HEK293 (cell line): Measurements from ENCODE around the gene HMGN3.

ENCODE experiments used
- CTCF ChIA-PET: fragments of 350-600 bp; formaldehyde crosslinking; extraction: SDS; loops from one replicate; lab custom pipeline; 2021; ENCODE audit warnings: antibody characterized with exemption; lab: Yijun Ruan, JAX
- POLR2A ChIA-PET: fragments of 300-600 bp; formaldehyde crosslinking; extraction: SDS; loops from one replicate; lab custom pipeline; 2020; ENCODE audit warnings: antibody characterized with exemption, inconsistent platforms; lab: Yijun Ruan, JAX
- H3K27ac ChIP-seq: fragments of 200-500 bp; sonication (Bioruptor generic); 2 replicates; pipeline ENCODE4 v1.5.1; 2014; ENCODE audit warnings: low read depth, low read length, control low read depth, inconsistent platforms; ENCODE audit errors: extremely low read depth
- H3K36me3 ChIP-seq, 2 experiments: fragments of 200-500 bp in 1 of 2; sonication (Bioruptor generic) in 1 of 2; 1 replicate in 1 of 2; 2 replicates in 1 of 2; pipeline ENCODE4 v1.5.1; 2014 to 2017; ENCODE audit warnings: inconsistent platforms in 2 of 2, low read length in 2 of 2; ENCODE audit not compliant: control insufficient read depth in 2 of 2, insufficient read depth in 1 of 2
- H3K4me1 ChIP-seq: fragments of 200-500 bp; sonication (Bioruptor generic); 2 replicates; pipeline ENCODE4 v1.5.1; 2014; ENCODE audit warnings: mild to moderate bottlenecking, low read length, inconsistent platforms; ENCODE audit not compliant: control insufficient read depth, insufficient read depth
- H3K4me3 ChIP-seq: 2 replicates; pipeline ENCODE4 v1.5.1; 2011; ENCODE audit warnings: low read depth, mild to moderate bottlenecking, control low read depth, low read length, moderate library complexity
- H3K9me3 ChIP-seq: fragments of 200-500 bp; sonication (Bioruptor generic); 2 replicates; pipeline ENCODE4 v1.5.1; 2014; ENCODE audit warnings: low read depth, low read length, inconsistent platforms; ENCODE audit not compliant: control insufficient read depth, insufficient read depth
- GFI1B ChIP-seq: fragments of 450-650 bp; formaldehyde crosslinking; IDR thresholded peaks from 2 replicates; pipeline ENCODE4 v1.5.1; 2016; ENCODE audit warnings: missing biosample characterization, missing genetic modification characterization
- GLI4 ChIP-seq: fragments of 450-650 bp; formaldehyde crosslinking; IDR thresholded peaks from 2 replicates; pipeline ENCODE4 v1.5.1; 2016; ENCODE audit warnings: missing biosample characterization, missing genetic modification characterization
- GLIS1 ChIP-seq: fragments of 450-650 bp; formaldehyde crosslinking; IDR thresholded peaks from 2 replicates; pipeline ENCODE4 v1.5.1; 2016; ENCODE audit warnings: missing biosample characterization, missing genetic modification characterization
- KLF1 ChIP-seq: fragments of 450-650 bp; formaldehyde crosslinking; IDR thresholded peaks from 2 replicates; pipeline ENCODE4 v1.5.1; 2016; ENCODE audit warnings: missing biosample characterization, missing genetic modification characterization
- RBAK ChIP-seq: fragments of 450-650 bp; formaldehyde crosslinking; IDR thresholded peaks from 2 replicates; pipeline ENCODE4 v1.5.1; 2016; ENCODE audit warnings: missing biosample characterization, missing genetic modification characterization
- SALL2 ChIP-seq: fragments of 450-650 bp; formaldehyde crosslinking; IDR thresholded peaks from 2 replicates; pipeline ENCODE4 v1.5.0; 2017; ENCODE audit warnings: missing biosample characterization, mild to moderate bottlenecking, missing genetic modification characterization, borderline replicate concordance
- SETDB1 ChIP-seq: IDR thresholded peaks from one replicate; pipeline ENCODE4 v1.6.1; 2017; ENCODE audit warnings: mild to moderate bottlenecking, low read length, moderate library complexity, mixed read lengths; ENCODE audit not compliant: insufficient read length
- SP3 ChIP-seq: fragments of 450-650 bp; formaldehyde crosslinking; IDR thresholded peaks from 2 replicates; pipeline ENCODE4 v1.5.1; 2016; ENCODE audit warnings: missing biosample characterization, missing genetic modification characterization
- WT1 ChIP-seq: fragments of 450-650 bp; formaldehyde crosslinking; IDR thresholded peaks from 2 replicates; pipeline ENCODE4 v1.5.1; 2016; ENCODE audit warnings: missing biosample characterization, missing genetic modification characterization
- YY2 ChIP-seq: fragments of 450-650 bp; formaldehyde crosslinking; IDR thresholded peaks from 2 replicates; pipeline ENCODE4 v1.5.1; 2016; ENCODE audit warnings: missing biosample characterization, missing genetic modification characterization
- ZBTB7A ChIP-seq: fragments of 450-650 bp; formaldehyde crosslinking; IDR thresholded peaks from 2 replicates; pipeline ENCODE4 v1.5.1; 2016; ENCODE audit warnings: low read depth, missing biosample characterization, missing genetic modification characterization
- ZEB2 ChIP-seq: fragments of 450-650 bp; formaldehyde crosslinking; IDR thresholded peaks from 2 replicates; pipeline ENCODE4 v1.5.1; 2016; ENCODE audit warnings: missing biosample characterization, missing genetic modification characterization
- ZFP41 ChIP-seq: fragments of 450-650 bp; formaldehyde crosslinking; IDR thresholded peaks from 2 replicates; pipeline ENCODE4 v1.5.1; 2016; ENCODE audit warnings: missing biosample characterization, missing genetic modification characterization, borderline replicate concordance
- ZNF10 ChIP-seq: fragments of 450-650 bp; formaldehyde crosslinking; IDR thresholded peaks from 2 replicates; pipeline ENCODE4 v1.5.1; 2017; ENCODE audit warnings: missing biosample characterization, missing genetic modification characterization
- ZNF140 ChIP-seq: fragments of 450-650 bp; formaldehyde crosslinking; IDR thresholded peaks from 2 replicates; pipeline ENCODE4 v1.5.1; 2016; ENCODE audit warnings: missing biosample characterization, missing genetic modification characterization
- ZNF146 ChIP-seq: fragments of 450-650 bp; formaldehyde crosslinking; IDR thresholded peaks from 2 replicates; pipeline ENCODE4 v1.5.1; 2016; ENCODE audit warnings: missing biosample characterization, missing genetic modification characterization
- ZNF211 ChIP-seq: fragments of 450-650 bp; formaldehyde crosslinking; IDR thresholded peaks from 2 replicates; pipeline ENCODE4 v1.5.1; 2016; ENCODE audit warnings: low read depth, missing biosample characterization, missing genetic modification characterization
- ZNF248 ChIP-seq: fragments of 450-650 bp; formaldehyde crosslinking; IDR thresholded peaks from 2 replicates; pipeline ENCODE4 v1.5.1; 2017; ENCODE audit warnings: missing biosample characterization, missing genetic modification characterization
- ZNF311 ChIP-seq: fragments of 450-650 bp; formaldehyde crosslinking; IDR thresholded peaks from 2 replicates; pipeline ENCODE4 v1.5.1; 2017; ENCODE audit warnings: missing biosample characterization, missing genetic modification characterization, borderline replicate concordance
- ZNF341 ChIP-seq: fragments of 450-650 bp; formaldehyde crosslinking; IDR thresholded peaks from 2 replicates; pipeline ENCODE4; 2016; ENCODE audit warnings: low read depth, missing biosample characterization, missing genetic modification characterization
- ZNF423 ChIP-seq: fragments of 450-650 bp; formaldehyde crosslinking; IDR thresholded peaks from 2 replicates; pipeline ENCODE4 v1.5.1; 2016; ENCODE audit warnings: missing biosample characterization, missing genetic modification characterization
- ZNF488 ChIP-seq: fragments of 450-650 bp; formaldehyde crosslinking; IDR thresholded peaks from 2 replicates; pipeline ENCODE4 v1.5.1; 2016; ENCODE audit warnings: missing biosample characterization, missing genetic modification characterization
- ZNF530 ChIP-seq: fragments of 450-650 bp; formaldehyde crosslinking; IDR thresholded peaks from 2 replicates; pipeline ENCODE4 v1.5.1; 2016; ENCODE audit warnings: low read depth, missing biosample characterization, missing genetic modification characterization
- ZNF585B ChIP-seq: fragments of 450-650 bp; formaldehyde crosslinking; IDR thresholded peaks from 2 replicates; pipeline ENCODE4 v1.5.1; 2016; ENCODE audit warnings: missing biosample characterization, missing genetic modification characterization
- ZNF600 ChIP-seq: fragments of 450-650 bp; formaldehyde crosslinking; IDR thresholded peaks from 2 replicates; pipeline ENCODE4 v1.5.1; 2016; ENCODE audit warnings: missing biosample characterization, missing genetic modification characterization
- ZNF621 ChIP-seq: fragments of 450-650 bp; formaldehyde crosslinking; IDR thresholded peaks from 2 replicates; pipeline ENCODE4 v1.5.1; 2017; ENCODE audit warnings: missing biosample characterization, missing genetic modification characterization
- ZNF701 ChIP-seq: fragments of 450-650 bp; formaldehyde crosslinking; IDR thresholded peaks from 2 replicates; pipeline ENCODE4 v1.5.1; 2016; ENCODE audit warnings: missing biosample characterization, missing genetic modification characterization
- ZNF707 ChIP-seq: fragments of 450-650 bp; formaldehyde crosslinking; IDR thresholded peaks from 2 replicates; pipeline ENCODE4 v1.5.1; 2016; ENCODE audit warnings: missing biosample characterization, missing genetic modification characterization
- ZNF785 ChIP-seq: fragments of 450-650 bp; formaldehyde crosslinking; IDR thresholded peaks from 2 replicates; pipeline ENCODE4 v1.5.1; 2016; ENCODE audit warnings: missing biosample characterization, missing genetic modification characterization
- ZSCAN4 ChIP-seq: fragments of 450-650 bp; formaldehyde crosslinking; IDR thresholded peaks from 2 replicates; pipeline ENCODE4 v1.5.1; 2017; ENCODE audit warnings: missing biosample characterization, missing genetic modification characterization
- TF ChIP-seq, protein P1 (sequence below): fragments of 450-650 bp; formaldehyde crosslinking; IDR thresholded peaks from 2 replicates; pipeline ENCODE4 v1.5.1; 2016; ENCODE audit warnings: missing biosample characterization, missing genetic modification characterization
- TF ChIP-seq, protein P2 (sequence below): fragments of 450-650 bp; formaldehyde crosslinking; IDR thresholded peaks from 2 replicates; pipeline ENCODE4 v1.5.1; 2016; ENCODE audit warnings: missing biosample characterization, missing genetic modification characterization
- TF ChIP-seq, protein P3 (sequence below): fragments of 450-650 bp; formaldehyde crosslinking; IDR thresholded peaks from 2 replicates; pipeline ENCODE4 v1.5.1; 2016; ENCODE audit warnings: missing biosample characterization, missing genetic modification characterization
- TF ChIP-seq, protein P4 (sequence below): sonication (generic); formaldehyde crosslinking; IDR thresholded peaks from 2 replicates; pipeline ENCODE4 v1.8.1; 2022; ENCODE audit warnings: mild to moderate bottlenecking, moderate library complexity, missing genetic modification reagents
- TF ChIP-seq, protein P5 (sequence below): fragments of 450-650 bp; formaldehyde crosslinking; IDR thresholded peaks from 2 replicates; pipeline ENCODE4 v1.5.1; 2016; ENCODE audit warnings: missing biosample characterization, missing genetic modification characterization

HMGN3 gene

GRCh38 chr6:79158856-79159516 is 75.5 kb downstream of the HMGN3 start:
- no peak overlapping the region for H3K4me3 ChIP-seq
- CTCF ChIA-PET = no interaction called here

GRCh38 chr6:79157961-79158644 is 76.4 kb downstream of the HMGN3 start:
- Histone ChIP-seq H3K4me1 (no peaks in the 10 kb centered on the region), H3K27ac (no peak overlapping the region), H3K4me3 (no peak overlapping the region), H3K9me3 (no peaks in the 10 kb centered on the region), H3K36me3 (no peaks in the 10 kb centered on the region)
- no peak for TF ChIP-seq SALL2 (tag by site-specific recombination)
- TF ChIP-seq ZNF488 (tag by site-specific recombination) = no peak
- TF ChIP-seq, protein P1, sequence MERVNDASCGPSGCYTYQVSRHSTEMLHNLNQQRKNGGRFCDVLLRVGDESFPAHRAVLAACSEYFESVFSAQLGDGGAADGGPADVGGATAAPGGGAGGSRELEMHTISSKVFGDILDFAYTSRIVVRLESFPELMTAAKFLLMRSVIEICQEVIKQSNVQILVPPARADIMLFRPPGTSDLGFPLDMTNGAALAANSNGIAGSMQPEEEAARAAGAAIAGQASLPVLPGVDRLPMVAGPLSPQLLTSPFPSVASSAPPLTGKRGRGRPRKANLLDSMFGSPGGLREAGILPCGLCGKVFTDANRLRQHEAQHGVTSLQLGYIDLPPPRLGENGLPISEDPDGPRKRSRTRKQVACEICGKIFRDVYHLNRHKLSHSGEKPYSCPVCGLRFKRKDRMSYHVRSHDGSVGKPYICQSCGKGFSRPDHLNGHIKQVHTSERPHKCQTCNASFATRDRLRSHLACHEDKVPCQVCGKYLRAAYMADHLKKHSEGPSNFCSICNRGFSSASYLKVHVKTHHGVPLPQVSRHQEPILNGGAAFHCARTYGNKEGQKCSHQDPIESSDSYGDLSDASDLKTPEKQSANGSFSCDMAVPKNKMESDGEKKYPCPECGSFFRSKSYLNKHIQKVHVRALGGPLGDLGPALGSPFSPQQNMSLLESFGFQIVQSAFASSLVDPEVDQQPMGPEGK (tag by site-specific recombination) = no peak
- TF ChIP-seq, protein P2, sequence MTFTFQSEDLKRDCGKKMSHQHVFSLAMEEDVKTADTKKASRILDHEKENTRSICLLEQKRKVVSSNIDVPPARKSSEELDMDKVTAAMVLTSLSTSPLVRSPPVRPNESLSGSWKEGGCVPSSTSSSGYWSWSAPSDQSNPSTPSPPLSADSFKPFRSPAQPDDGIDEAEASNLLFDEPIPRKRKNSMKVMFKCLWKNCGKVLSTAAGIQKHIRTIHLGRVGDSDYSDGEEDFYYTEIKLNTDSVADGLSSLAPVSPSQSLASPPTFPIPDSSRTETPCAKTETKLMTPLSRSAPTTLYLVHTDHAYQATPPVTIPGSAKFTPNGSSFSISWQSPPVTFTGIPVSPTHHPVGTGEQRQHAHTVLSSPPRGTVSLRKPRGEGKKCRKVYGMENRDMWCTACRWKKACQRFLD = no peak
- TF ChIP-seq KLF1 = no peak
- TF ChIP-seq, protein P3, sequence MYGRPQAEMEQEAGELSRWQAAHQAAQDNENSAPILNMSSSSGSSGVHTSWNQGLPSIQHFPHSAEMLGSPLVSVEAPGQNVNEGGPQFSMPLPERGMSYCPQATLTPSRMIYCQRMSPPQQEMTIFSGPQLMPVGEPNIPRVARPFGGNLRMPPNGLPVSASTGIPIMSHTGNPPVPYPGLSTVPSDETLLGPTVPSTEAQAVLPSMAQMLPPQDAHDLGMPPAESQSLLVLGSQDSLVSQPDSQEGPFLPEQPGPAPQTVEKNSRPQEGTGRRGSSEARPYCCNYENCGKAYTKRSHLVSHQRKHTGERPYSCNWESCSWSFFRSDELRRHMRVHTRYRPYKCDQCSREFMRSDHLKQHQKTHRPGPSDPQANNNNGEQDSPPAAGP (tag by site-specific recombination) = no peak
- TF ChIP-seq, protein P4, sequence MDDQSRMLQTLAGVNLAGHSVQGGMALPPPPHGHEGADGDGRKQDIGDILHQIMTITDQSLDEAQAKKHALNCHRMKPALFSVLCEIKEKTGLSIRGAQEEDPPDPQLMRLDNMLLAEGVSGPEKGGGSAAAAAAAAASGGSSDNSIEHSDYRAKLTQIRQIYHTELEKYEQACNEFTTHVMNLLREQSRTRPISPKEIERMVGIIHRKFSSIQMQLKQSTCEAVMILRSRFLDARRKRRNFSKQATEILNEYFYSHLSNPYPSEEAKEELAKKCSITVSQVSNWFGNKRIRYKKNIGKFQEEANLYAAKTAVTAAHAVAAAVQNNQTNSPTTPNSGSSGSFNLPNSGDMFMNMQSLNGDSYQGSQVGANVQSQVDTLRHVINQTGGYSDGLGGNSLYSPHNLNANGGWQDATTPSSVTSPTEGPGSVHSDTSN (CRISPR knock-in tag) = no peak
- TF ChIP-seq GLIS1 (tag by site-specific recombination) = no peak
- TF ChIP-seq ZNF785 (tag by site-specific recombination) = no peak
- no peak for TF ChIP-seq RBAK (tag by site-specific recombination)
- TF ChIP-seq ZNF585B (tag by site-specific recombination) = no peak
- TF ChIP-seq ZNF600 (tag by site-specific recombination) = no peak
- TF ChIP-seq GFI1B (tag by site-specific recombination) = no peak
- TF ChIP-seq ZNF140 (tag by site-specific recombination) = no peak
- no peak for TF ChIP-seq ZNF701 (tag by site-specific recombination)
- no peak for TF ChIP-seq SETDB1
- ChIA-PET CTCF (no interaction called here), POLR2A (no interaction called here)

More at GRCh38 chr6:79158856-79159516, 75.5 kb downstream of the HMGN3 start:
- no peak overlapping the region for H3K27ac ChIP-seq
- POLR2A ChIA-PET = no interaction called here
- no peaks in the 10 kb centered on the region for H3K9me3 ChIP-seq
- no peaks in the 10 kb centered on the region for H3K4me1 ChIP-seq
- no peak for TF ChIP-seq ZNF211 (tag by site-specific recombination)
- TF ChIP-seq, protein P5, sequence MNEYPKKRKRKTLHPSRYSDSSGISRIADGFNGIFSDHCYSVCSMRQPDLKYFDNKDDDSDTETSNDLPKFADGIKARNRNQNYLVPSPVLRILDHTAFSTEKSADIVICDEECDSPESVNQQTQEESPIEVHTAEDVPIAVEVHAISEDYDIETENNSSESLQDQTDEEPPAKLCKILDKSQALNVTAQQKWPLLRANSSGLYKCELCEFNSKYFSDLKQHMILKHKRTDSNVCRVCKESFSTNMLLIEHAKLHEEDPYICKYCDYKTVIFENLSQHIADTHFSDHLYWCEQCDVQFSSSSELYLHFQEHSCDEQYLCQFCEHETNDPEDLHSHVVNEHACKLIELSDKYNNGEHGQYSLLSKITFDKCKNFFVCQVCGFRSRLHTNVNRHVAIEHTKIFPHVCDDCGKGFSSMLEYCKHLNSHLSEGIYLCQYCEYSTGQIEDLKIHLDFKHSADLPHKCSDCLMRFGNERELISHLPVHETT (tag by site-specific recombination) = no peak
- no peak for TF ChIP-seq GLIS1 (tag by site-specific recombination)
- no peak for TF ChIP-seq ZNF311
- no peak for TF ChIP-seq ZNF530 (tag by site-specific recombination)
- no peak for TF ChIP-seq YY2
- no peak for TF ChIP-seq SP3 (tag by site-specific recombination)
- TF ChIP-seq WT1 (tag by site-specific recombination) = no peak
- TF ChIP-seq ZEB2 (tag by site-specific recombination) = no peak
- TF ChIP-seq ZNF707 (tag by site-specific recombination) = no peak
- no peak for TF ChIP-seq ZNF146
- no peak for TF ChIP-seq ZFP41
- no peak for TF ChIP-seq GLI4 (tag by site-specific recombination)
- TF ChIP-seq ZSCAN4 (tag by site-specific recombination) = no peak
- no peak for TF ChIP-seq ZNF10
- TF ChIP-seq ZBTB7A (tag by site-specific recombination) = no peak
- no peak for TF ChIP-seq ZNF621 (tag by site-specific recombination)
- no peak for TF ChIP-seq ZNF248 (tag by site-specific recombination)
- no peak for TF ChIP-seq ZNF341 (tag by site-specific recombination)
- TF ChIP-seq ZNF423 = no peak
- no peaks in the 10 kb centered on the region for H3K36me3 ChIP-seq
